SKM-1 treated with dmso at 0.1 percent for 144 hours (cell line): ENCODE measurements around the gene ZNF383.
"Not testable (repeated sequence)": the region's sequence is repeated elsewhere in the genome, so short reads cannot be mapped to it uniquely, and the experiment has no call there.

Source experiments
- DNase-seq: peaks from one replicate; lab custom pipeline; 2025; ENCODE audit not compliant: unreplicated experiment; lab: John Stamatoyannopoulos, UW

Gene ZNF383

DNA sequence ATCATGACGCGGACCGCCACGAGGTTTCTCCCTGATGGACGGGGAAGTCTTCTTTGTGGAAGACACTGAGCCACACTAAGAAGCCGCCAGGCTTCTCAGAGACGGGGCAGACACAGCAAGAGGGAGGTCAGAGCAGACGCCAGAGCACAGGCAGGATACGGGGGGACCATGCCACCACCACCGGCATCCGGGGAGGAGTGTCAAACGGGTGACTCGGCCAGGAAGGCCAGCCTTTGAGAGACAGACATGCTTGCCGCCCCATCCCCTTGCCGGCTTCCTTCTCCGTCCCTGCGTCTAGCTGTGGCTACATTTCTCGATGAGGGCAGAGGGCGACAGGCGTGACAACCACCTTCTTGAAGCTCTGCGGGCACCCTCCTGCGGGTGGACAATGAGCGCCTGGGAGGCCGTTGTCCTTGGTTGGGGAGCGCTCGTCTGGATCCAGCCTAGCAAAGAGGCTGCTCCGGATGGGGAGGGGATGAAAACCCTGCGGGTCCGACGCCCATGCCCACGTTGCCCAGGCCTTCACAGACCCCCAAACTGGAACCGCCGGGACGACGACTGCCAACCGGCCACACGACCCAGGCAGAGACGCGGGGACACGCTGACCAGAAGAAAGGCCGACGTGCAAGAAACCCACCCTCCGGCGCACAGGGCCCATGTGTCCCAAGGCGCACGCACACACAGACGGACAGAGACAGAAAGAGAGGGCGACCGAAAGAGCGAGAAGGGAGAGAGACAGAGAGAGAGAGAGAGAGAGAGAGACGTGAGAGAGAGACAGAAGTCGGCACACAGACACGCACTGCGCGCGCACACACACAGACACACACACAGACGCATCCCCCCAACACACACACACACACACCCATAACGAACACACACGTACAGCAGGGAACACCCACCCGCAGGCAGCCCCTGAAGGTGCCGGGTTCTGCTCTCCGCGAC lies 75.3 kb downstream of the ZNF383 start:
- not testable (repeated sequence) for DNase-seq

DNA sequence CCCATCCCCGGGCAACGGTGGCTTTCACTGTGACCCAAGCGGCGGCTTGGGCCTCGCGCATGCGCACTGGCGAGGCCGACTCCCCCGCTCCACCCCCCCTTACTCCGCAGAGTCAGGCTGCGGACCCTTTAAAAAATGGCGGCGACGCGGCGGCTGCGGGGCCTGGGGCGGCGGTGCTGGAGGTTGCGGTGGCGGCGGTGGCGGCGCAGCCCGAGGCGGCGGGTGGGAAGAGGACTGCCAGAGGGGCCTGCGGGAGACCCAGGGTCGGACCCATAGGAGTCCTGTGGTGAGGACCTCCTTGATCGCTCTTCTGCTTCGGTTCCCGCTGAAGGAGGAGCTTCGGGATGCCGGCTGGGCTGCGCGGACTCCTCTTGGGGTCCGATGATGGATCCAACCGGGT lies 76.2 kb downstream of the ZNF383 start:
- DNase-seq, result not testable (repeated sequence)
